Tibial nerve (tissue), 4 donors: ENCODE measurements around the gene ACAD11. TPM values are rescaled to one million over a fixed set of nuclear protein-coding genes. Genes with fewer than 3 reads are reported as not detected.

Source experiments
- DNase-seq, 2 donors: peaks; one replicate each; pipeline ENCODE4 v3.0.0-alpha.2; 2019; ENCODE audit warnings: low spot score in 2 of 2
- H3K27ac ChIP-seq, 4 donors: fragments of 200-600 bp; sonication (generic) in 3 of 4; one replicate each; pipeline ENCODE4 v1.5.1; 2017 to 2019; ENCODE audit warnings: mild to moderate bottlenecking in 1 of 4
- H3K27me3 ChIP-seq, 2 donors: fragments of 200-600 bp; sonication (generic) in 1 of 2; one replicate each; pipeline versions ENCODE4 v1.5.1 to v1.6.0; 2017 to 2019
- H3K36me3 ChIP-seq, 3 donors: fragments of 200-600 bp; sonication (generic); one replicate each; pipeline ENCODE4 v1.5.1; 2018 to 2019
- H3K4me1 ChIP-seq, 4 donors: fragments of 200-600 bp; sonication (generic) in 3 of 4; one replicate each; pipeline ENCODE4 v1.5.1; 2017 to 2019
- H3K4me3 ChIP-seq, 4 donors: fragments of 200-600 bp; sonication (generic) in 3 of 4; one replicate each; pipeline ENCODE4 v1.5.1; 2017 to 2019; ENCODE audit warnings: mild to moderate bottlenecking in 1 of 4, moderate library complexity in 1 of 4
- H3K9me3 ChIP-seq, 4 donors: fragments of 200-600 bp; sonication (generic) in 3 of 4; one replicate each; pipeline ENCODE4 v1.5.1; 2017 to 2019
- EP300 ChIP-seq, 2 donors: sonication (generic); formaldehyde crosslinking; IDR thresholded peaks; one replicate each; pipeline ENCODE4 v1.6.1; 2017; ENCODE audit warnings: antibody characterized with exemption in 2 of 2, mild to moderate bottlenecking in 1 of 2
- POLR2A ChIP-seq, 2 donors: fragments of 450-650 bp; IDR thresholded peaks; one replicate each; pipeline ENCODE4 v1.6.1; 2017; ENCODE audit warnings: antibody characterized with exemption in 2 of 2, mild to moderate bottlenecking in 2 of 2, moderate library complexity in 2 of 2
- WGBS, 2 donors: methylation state at CpG; one replicate each; pipeline ENCODE4 v1.1.5; 2018; 5-methylcytosine and 5-hydroxymethylcytosine counted together
- total RNA-seq, 4 donors: library from RNA; depleted of rRNA; stranded (reverse); fragments of >200 nt; gene quantifications; one replicate each; pipeline ENCODE4 v1.1.0, GENCODE V29; 2016
- TF ChIP-seq, protein P1 (sequence below), 5 experiments: fragments of 200-600 bp in 3 of 5; fragments of 450-650 bp in 2 of 5; sonication (generic) in 3 of 5; IDR thresholded peaks; one replicate each; pipeline ENCODE4 v1.5.1; 2016 to 2019; ENCODE audit warnings: antibody characterized with exemption in 5 of 5, mild to moderate bottlenecking in 3 of 5, moderate library complexity in 2 of 5

Gene ACAD11
- total RNA-seq, 4 donors from 2014 or later: 39.2 to 69.9 (median 59.4) TPM

- no peaks in the 10 kb centered on the region for H3K9me3 ChIP-seq
- H3K36me3 ChIP-seq: peaks cover 0 to 23% (median 0%) of the 10 kb centered on the region in 3 donors
- no peak for TF ChIP-seq EP300 (IDR thresholded peaks at IDR 0.05)
- TF ChIP-seq, protein P1, sequence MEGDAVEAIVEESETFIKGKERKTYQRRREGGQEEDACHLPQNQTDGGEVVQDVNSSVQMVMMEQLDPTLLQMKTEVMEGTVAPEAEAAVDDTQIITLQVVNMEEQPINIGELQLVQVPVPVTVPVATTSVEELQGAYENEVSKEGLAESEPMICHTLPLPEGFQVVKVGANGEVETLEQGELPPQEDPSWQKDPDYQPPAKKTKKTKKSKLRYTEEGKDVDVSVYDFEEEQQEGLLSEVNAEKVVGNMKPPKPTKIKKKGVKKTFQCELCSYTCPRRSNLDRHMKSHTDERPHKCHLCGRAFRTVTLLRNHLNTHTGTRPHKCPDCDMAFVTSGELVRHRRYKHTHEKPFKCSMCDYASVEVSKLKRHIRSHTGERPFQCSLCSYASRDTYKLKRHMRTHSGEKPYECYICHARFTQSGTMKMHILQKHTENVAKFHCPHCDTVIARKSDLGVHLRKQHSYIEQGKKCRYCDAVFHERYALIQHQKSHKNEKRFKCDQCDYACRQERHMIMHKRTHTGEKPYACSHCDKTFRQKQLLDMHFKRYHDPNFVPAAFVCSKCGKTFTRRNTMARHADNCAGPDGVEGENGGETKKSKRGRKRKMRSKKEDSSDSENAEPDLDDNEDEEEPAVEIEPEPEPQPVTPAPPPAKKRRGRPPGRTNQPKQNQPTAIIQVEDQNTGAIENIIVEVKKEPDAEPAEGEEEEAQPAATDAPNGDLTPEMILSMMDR (IDR thresholded peaks at IDR 0.05): no peak
- DNase-seq: no peak
- H3K4me3 ChIP-seq: no peak overlapping the region
- WGBS, 2 donors: 63 to 68% methylated on average over 3 of the region's 3 CpGs
- H3K27me3 ChIP-seq: no peaks in the 10 kb centered on the region
- H3K27ac ChIP-seq: no peak overlapping the region
- peaks cover 0 to 47% (median 13%) of the 10 kb centered on the region in 4 donors for H3K4me1 ChIP-seq
These were observed 5.7 kb upstream of the ACAD11 start for GRCh38 chr3:132665230-132665745.

GRCh38 chr3:132662212-132662611, 2.6 kb upstream of the ACAD11 start:
- H3K4me1 ChIP-seq: peaks cover 0 to 49% (median 16%) of the 10 kb centered on the region in 4 donors

DNA sequence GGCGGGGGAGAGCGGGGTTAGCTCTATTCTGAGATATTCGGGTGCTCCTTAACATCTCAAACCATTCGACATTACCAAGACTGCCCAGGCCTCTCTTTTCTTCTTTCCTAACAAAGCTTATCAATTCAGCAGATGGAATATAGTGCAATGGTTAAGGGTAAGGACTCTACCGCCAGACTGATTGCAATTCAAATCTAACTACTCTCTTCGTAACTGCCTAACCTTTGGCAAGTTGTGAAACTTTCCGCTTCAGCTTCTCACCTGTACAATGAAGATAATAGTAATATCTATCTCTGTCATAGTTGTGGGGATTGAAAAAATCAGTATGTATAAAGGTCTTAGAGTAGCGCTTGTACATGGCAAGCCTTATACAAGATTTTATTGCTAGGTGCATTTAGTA, 1.5 kb upstream of the ACAD11 start:
- no peaks in the 10 kb centered on the region for H3K27me3 ChIP-seq
- DNase-seq: no peak
- 15 to 19% methylated on average over 8 of the region's 8 CpGs for WGBS, 2 donors
- peaks cover 0 to under 1% (median 0%) of the 10 kb centered on the region in 3 donors for H3K36me3 ChIP-seq
- no peaks in the 10 kb centered on the region for H3K9me3 ChIP-seq
- peak overlapping the region in 3 of 4 donors; percentile 87 to 96 (median 96) for H3K27ac ChIP-seq
- H3K4me3 ChIP-seq: peak overlapping the region; percentile 66 to 92 (median 80)
- peaks cover 0 to 49% (median 16%) of the 10 kb centered on the region in 4 donors for H3K4me1 ChIP-seq
- TF ChIP-seq POLR2A (IDR thresholded peaks at IDR 0.05) (no peak), EP300 (IDR thresholded peaks at IDR 0.05) (no peak)
- TF ChIP-seq, protein P1 (IDR thresholded peaks at IDR 0.05): no peak

More at GRCh38 chr3:132662212-132662611, 2.6 kb upstream of the ACAD11 start:
- H3K4me3 ChIP-seq: no peak overlapping the region
- no peaks in the 10 kb centered on the region for H3K9me3 ChIP-seq
- H3K27me3 ChIP-seq: no peaks in the 10 kb centered on the region
- no peak overlapping the region for H3K27ac ChIP-seq
- TF ChIP-seq EP300 (IDR thresholded peaks at IDR 0.05): no peak
- TF ChIP-seq POLR2A (IDR thresholded peaks at IDR 0.05): no peak
- TF ChIP-seq, protein P1 (IDR thresholded peaks at IDR 0.05): no peak
- no peak for DNase-seq
- H3K36me3 ChIP-seq: peaks cover 0 to 11% (median 0%) of the 10 kb centered on the region in 3 donors

- Histone ChIP-seq H3K36me3 (no peaks in the 10 kb centered on the region), H3K27me3 (no peaks in the 10 kb centered on the region), H3K27ac (peak overlapping the region; percentile 81 to 96 (median 92)), H3K9me3 (no peaks in the 10 kb centered on the region), H3K4me1 (peaks cover 0 to 49% (median 16%) of the 10 kb centered on the region in 4 donors), H3K4me3 (peak overlapping the region; percentile 66 to 92 (median 80))
- peak in 1 of 2 donors; percentile 10 for DNase-seq
- no peak for TF ChIP-seq POLR2A (IDR thresholded peaks at IDR 0.05)
- TF ChIP-seq EP300 (IDR thresholded peaks at IDR 0.05): no peak
- TF ChIP-seq, protein P1 (IDR thresholded peaks at IDR 0.05): no peak
- 0 to 4% methylated on average over 5 of the region's 5 CpGs for WGBS, 2 donors
These were observed 1.1 kb upstream of the ACAD11 start for GRCh38 chr3:132660811-132661070.

GRCh38 chr3:132660052-132660810, 622 bp upstream of the ACAD11 start, which contains the start of gene UBA5:
Gene UBA5, plus strand, starts transcription at chr3:132660329. Its CDS starts 209 bp downstream, at chr3:132660538.
- no peaks in the 10 kb centered on the region for H3K27me3 ChIP-seq
- WGBS, 2 donors: 0 to 1% methylated on average over 51 of the region's 64 CpGs
- H3K9me3 ChIP-seq: no peaks in the 10 kb centered on the region
- DNase-seq: peak; percentile 28 to 48
- H3K36me3 ChIP-seq: no peaks in the 10 kb centered on the region
- peak within 1 kb of the TSS; percentile 81 to 96 (median 92) for H3K27ac ChIP-seq
- TF ChIP-seq, protein P1 (IDR thresholded peaks at IDR 0.05): no peak
- no peak for TF ChIP-seq POLR2A (IDR thresholded peaks at IDR 0.05)
- TF ChIP-seq EP300 (IDR thresholded peaks at IDR 0.05): peak in 1 of 2 donors; percentile 55
- peaks cover 0 to 45% (median 16%) of the 10 kb centered on the region in 4 donors for H3K4me1 ChIP-seq
- peak within 1 kb of the TSS; percentile 66 to 92 (median 80) for H3K4me3 ChIP-seq
